HG02678 (cell line): ENCODE measurements around the gene SERPINA12.

Experiments
- ATAC-seq: cut with Tn5 transposase; IDR thresholded peaks from one replicate; pipeline ENCODE4 v1.9.1; 2021; ENCODE audit warnings: mild to moderate bottlenecking, moderate library complexity; ENCODE audit not compliant: unreplicated experiment

Gene SERPINA12

DNA sequence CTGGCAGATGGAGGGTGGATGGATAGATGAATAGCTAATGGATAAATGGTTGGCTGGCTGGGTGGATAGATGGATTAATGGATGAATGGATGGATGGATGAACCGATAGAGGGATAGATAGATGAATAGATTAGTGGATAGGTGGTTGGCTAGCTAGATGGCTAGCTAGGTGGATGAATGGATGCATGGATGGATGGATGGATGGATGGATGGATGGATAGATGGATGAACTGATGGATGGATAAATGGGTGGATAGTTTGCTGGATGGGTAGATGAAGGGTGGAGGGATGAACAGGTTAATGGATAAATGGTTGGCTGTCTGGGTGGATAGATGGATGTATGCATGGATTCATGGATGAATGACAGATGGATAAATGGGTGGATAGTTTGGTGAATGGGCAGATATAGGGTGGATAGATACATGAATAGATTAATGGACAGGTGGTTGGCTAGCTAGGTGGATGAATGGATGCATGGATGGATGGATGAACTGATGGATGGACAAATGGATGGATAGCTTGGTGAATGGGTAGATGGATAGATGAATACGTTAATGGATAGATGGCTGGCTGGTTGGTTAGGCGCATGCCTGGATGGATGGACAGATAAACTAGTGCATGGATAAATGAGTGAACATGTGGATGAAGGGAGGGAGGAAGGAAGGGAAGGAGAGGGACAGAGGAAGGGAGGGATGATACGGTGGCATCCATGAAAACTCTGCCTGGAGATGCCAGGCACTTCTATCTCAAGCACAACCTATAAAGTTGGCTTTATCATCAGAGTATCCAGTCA is 41.3 kb downstream of the SERPINA12 start:
- no peak for ATAC-seq

DNA sequence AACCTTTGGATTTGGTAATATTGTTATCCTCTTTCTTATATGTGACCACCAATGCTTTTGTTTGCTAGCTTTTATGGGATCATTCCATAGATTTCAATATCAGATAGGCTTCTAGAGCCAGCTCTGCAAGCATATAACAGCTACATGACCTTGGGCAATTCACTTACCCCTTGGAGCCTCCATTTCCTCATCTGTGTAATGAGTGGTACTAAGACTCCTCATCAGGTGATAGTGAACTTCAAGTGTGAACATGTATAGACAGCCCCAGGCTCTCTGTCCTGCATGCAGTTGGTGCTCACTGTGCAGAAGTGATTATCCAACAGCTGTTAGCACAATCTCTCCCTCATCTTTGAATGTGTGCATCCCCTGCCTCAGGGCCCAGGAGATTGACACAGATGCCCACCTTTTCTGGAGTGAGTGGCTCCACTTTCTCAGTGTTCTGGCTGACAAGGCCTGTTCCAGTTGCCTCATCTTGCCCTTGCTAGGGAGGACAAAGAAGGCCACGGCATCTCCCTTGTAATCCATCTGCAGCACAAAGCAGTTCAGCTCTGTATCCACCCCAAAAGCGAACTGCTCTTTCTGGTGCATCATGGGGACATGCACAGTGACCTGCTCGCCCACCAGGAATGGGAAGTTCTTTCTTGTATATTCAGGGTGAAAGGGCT is 42.4 kb downstream of the SERPINA12 start:
- ATAC-seq: no peak

DNA sequence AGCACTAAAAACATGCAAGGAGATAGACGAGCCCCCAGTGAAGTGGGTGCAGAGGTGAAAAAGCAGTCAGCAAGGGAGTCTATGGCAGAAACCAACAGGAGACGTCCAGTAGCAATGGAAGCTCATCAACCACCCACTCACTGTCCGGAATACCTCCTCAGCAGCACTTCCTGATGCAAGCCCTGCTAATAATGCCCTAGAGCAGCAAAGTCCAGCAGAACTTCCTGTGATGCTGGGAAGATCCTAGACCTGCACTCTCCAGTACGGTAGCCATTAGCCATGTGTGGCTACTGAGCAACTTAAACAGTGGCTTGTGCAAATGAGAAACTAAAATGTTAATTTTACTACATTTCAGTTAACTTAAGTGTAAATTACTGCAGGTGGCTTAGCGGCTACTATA is 44.2 kb downstream of the SERPINA12 start:
- ATAC-seq: no peak

DNA sequence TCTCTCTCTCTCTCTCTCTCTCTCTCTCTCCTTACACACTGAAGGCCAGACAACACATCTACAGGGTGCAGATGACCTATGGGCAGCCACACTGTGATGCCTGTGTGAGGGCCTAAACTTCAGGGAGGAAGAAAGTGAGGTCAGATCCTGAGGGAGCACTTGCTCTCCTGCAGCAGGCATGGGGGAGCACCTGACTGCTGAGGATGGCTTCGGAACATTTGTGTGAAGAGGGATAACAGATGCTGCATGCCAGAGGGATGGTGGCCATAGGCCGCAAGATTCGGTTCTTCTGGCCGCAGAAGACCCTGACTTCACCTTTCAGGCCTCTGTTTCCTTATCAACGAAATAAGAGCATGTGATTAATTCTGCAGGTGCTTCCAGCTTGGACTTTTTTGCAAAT is 45.0 kb downstream of the SERPINA12 start:
- no peak for ATAC-seq

DNA sequence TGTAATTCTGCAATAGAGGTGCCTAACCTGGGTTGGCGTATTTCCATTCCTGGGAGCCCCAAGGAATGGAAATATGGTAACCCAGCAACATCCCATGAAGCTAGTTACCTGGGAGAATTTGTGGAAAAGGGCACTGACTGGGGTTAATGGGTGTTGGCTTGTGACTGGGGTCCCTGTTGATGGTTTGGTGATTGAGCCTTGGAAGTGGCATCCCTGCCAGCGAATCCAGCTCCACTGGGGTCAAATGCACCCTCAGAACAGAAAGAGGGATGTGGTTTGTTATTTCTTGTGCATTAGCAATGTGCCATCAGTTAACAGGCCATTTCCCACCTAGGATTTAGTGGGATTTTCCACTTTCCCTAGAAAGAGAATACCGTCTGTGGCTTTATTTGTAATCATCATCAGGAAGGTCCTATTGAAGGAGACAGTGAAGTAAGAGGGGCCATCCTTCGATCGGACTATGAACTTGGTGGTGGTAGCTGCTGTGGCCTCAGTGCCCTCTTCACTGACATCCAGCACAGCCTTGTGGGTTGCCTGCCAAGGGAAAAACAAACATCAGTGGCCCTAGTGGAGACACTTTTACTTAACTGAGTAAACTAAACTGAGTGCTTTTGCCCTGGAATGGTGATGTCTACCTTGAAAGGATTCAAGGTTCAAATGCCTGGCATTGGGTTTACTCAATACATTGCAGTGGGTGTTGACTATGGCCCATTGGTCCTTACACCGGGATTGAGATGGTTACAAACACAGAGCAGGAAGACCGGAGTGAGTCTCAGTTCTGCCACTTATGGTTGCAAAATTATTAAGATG is 46.3 kb downstream of the SERPINA12 start:
- no peak for ATAC-seq

DNA sequence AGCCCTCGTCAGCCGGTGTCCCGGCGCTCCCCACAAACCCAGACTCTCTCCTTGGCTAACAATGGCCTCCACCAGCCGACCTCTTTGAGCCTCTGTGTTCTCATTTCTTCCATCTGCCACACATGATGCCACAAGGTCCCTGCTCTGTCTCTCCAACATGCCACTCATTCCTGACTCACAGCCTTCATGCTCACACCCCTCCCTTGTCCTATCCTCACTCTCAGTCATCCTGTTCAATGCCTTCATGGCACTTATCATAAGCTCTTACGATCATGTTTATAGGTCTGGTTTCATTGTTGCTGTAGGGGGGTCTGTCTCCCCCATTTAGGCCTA is 47.1 kb downstream of the SERPINA12 start:
- no peak for ATAC-seq

DNA sequence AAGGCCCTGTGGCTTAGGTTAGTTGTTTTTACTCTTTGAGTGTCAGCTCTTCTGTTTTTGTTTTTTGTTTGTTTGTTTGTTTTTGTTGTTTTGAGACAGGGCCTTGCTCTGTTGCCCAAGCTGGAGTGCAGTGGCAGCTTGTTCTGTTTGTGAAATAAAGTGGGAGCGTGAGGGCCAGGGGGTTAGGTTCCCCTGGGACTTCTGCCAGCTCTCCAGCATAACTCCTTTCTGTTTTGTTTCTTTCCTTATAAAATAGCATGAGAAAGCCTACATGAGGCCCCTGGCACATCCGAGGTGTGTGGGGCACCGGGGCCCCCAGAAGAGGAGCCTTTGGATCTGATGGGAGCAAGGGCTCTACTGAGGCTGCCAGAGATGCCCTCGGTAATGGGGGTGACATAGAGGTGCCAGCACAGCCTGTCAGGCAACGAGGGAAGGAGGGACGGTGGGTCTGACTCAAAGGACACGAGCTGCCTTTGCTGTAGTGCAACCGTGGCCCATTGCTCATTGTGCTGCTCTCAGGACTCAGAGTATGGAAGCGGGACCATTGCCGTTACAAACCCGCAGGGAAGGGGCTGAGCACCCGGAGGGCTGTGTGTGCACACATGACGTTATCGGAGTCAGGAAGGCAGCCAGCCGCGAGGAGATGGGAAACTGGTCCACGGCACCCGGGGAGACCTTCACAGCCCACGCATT is 47.6 kb downstream of the SERPINA12 start:
- ATAC-seq: no peak

DNA sequence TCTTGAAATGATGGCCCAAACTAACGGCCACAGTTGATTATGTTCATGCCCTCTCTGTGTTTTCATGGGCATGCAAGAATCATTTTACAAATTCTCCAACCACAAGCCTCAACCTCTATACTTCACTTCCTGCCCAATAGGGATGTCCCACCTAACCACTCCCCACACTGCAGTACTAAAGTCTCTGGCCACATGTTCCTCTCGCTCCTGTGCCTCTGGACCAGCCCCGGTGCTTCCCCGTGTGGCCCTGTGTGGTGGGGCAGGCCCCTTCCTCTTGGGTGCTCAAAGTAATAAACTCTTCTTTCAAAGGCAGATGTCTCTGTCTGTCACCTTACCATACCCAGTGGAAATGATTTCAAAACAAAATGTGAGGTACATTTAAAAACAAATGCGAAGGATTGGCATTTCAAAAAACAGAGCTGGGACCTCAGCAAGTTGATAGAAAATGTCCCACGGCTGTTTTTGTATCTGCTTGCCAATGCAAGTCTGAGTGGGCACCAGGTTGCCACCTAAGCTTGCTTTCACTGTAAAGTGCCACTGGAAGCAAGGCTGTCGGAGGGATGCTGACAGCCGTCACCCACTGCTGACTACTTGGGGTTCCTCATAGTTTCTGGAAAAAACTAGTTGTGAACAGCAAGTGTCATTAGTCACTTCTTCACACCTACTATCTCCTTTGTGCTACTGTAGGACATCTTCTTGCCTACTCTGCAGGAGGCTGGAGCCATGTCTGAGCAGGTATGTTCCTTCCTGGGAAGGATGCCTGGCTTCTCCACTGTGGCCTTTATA is 48.4 kb downstream of the SERPINA12 start:
- ATAC-seq: peak; percentile 53

DNA sequence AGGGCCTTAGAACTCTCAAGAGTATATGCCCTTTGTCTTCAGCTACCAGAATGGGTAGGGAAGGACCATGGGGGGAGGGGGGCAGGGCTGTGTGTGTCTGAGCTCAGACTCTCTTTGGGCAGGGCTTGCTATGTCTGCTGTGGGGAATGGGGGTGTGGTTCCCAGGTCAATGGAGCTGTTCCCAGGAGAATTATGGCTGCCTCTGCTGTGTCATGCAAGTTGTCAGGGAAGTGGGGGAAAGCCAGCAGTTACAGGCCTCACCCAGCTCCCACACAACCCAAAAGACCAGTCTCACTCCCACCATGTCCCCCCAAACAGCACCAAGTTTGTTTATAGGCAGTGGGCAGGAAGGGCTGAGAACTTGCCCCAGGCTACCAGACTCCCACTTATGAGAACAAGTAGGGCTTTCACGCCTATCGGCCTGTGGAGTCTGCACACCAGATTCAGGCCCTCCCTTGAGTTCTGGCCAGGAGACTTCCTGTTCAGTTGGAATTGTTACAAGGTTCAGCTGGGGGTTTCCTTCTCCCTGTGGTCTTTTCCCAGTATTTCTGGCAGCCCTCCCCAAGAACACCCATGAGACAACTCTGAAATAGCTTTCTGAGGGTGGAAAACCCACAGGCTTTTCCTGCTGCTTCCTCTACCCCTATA is 50.6 kb downstream of the SERPINA12 start:
- no peak for ATAC-seq

DNA sequence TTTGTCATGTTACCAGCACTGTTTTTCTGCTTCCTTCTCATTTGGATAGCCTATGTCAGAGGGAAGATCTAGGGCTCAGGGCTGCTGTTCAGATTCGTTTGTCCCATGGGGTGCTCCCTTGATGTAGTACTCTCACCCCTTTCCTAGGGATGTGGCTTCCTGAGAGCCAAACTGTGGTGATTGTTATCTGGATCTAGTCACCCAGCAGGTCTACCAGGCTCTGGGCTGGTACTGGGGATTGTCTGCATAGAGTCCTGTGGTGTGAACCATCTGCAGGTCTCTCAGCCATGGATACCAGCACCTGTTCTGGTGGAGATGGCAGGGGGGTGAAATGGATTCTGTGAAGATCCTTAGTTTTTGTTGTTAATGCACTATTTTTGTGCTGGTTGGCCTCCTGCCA is 51.2 kb downstream of the SERPINA12 start:
- ATAC-seq: no peak

DNA sequence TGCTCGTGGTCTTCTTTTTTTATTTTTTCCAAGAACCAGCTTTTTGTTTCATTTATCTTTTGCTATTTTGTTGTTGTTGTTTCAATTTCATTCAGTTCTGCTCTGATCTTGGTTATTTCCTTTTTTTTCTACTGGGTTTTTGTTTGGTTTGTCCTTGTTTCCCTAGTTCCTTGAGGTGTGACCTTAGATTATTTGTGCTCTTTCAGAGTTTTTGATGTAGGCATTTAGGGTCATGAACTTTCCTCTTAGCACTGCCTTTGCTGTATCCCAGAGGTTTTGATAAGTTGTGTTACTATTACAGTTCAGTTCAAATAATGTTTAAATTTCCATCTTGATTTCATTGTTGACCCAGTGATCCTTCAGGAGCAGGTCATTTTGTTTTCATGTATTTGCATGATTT is 53.3 kb downstream of the SERPINA12 start:
- ATAC-seq: no peak

DNA sequence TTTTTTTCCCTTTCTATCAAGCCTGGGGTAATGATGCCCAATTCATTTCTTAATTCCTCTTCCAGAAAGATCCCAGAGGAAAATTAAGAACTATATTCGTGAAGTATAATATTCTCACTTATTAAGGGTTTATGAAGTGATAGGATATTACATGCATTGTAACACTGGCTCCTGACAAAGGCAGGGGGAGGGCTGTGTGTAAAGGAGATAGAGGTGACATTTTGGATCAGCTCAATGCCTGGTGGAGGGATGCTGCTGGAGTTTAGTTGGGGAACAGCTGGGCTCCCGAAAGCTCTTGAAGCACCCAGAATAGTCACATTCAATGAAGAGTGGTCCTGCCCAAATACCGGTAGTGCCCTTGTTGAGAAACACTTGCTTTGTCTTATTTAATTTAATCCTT is 57.4 kb downstream of the SERPINA12 start:
- no peak for ATAC-seq

DNA sequence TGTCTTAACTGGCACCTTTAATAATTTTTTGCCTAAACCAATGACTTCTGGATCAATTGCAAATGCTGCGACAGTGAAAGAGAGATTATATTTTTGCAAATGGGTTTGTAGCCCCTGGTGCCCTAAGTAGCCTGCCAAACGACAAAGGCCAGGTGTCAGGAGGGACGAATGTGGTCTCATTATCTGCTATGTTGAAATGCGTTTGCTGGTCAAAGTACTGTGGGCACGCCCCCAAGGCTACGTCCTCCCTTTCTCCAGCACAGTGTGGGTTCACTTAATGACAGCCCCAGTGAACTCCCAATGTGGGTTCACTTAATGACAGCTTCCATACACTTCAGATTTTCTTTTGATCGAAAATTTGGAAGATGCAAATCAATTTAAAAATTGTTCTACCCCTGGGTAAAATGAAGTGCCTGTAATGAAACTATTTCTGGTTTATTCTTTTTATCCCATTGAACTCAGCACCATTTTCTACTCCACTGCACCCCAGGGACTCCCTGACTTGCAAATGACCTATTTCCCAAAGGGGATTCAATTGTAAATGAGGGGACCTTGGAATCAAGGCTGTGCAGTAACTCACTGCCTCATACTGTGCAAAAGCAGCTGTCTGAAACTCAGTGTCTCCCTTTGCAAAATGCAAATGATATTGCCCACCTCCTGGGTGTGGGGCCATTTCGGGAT is 58.0 kb downstream of the SERPINA12 start:
- ATAC-seq: no peak

DNA sequence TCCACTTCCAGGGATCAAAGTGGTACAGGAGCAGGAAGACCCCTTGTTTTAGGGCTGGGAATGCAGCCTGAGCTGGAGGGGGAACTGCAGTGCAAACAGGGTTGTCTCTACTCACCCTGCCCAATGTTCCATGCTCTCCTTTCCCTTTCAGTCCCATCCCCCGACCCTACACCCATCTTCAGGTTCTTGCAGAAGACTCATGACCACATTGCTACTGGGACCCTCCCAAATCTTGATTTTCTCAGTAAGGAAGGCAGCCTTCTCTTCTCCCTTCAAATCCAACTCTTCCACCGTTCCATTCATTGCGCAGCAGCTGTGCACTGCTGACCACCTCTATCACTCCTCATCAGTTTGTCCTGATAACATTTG is 58.6 kb downstream of the SERPINA12 start:
- no peak for ATAC-seq

DNA sequence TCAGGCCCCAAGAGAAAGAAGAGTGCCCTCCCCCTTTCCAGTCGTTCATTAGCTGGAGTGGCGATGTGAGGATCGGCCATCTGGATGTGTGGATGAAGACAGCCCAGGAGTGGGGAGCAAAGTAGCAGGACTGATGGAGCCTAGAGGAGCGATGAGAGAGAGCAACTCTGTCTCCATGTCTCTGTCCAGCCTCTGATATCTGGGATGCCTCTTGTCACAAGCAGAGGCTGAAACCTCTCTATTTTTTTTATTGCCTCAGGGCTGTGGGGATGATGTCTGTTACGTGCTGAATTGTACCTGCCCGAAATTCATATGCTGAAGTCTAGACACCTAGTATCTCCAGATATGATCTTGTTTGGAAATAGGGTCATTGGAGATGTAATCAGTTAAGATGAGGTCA is 59.3 kb downstream of the SERPINA12 start:
- ATAC-seq: no peak

DNA sequence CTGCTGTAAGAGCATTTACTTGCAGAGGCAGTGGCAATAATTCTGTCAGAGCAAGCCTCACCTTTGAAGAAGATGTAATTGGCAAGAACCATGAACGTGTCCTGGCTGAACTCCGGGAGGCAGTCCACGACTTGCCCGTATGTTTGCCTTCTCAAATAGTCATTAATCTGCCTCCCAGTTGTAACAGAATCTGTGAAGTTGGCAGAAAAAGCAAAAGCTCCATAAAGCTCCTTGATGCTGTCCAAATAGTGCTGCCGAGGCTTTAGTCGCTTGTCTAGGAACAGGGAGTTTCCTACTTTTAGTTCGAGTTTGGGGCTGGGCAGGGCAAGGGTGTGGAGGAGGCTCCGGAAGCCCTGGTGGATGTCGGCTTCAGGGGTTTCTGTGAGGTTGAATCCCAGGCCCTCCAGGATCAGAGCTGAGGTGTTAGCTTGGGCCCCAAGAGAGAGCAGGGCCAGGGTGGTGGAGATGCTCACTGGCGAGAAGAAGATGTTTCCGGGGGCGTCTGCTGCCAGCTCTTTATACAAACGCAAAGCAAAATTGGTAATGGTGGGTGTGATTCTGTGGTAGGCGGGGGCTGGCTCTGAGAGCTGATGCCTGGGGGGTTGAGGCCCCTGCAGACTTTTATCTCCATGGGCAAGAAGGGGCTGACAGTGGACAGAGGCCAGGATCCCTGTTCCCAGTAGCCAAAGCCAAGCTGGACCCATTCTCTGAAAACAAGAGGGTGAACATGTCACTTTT is 61.0 kb downstream of the SERPINA12 start:
- no peak for ATAC-seq

DNA sequence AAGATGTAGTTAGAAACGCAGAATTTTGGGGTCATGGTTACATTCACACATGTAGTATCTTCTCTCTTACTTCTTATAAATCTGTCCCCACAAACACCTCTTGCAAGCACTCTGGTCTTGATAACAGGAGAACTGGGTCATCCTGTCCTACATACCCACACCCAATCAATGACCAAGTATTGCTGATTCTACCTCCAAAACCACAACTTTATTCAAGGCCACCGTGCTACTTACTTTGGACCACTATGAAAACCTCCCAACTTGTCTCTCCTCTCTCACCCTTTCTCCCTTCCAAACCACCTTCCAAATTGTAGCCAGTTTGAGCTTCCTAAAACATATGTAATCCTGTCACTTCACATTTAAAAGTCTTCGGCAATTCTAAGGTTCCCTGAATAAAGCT is 62.1 kb downstream of the SERPINA12 start:
- no peak for ATAC-seq

DNA sequence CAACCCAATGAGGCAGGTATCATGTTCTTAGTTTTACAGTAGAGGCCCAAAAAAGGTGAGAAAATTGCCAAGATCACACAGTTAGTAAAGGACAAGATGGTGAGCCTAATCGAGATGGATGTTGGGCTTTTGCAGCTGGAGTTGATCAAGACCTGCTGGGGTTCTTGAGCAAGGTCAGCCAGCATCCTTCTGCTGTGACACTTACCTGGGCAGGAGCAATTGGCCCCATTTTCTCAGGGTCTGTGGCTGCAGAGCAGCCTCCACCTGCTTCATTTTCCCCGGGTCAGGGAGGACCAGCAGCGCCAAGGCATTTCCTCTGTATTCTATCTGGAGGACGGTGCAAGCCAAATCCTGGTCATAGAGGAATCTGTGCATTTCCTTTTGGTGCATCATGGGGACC is 63.1 kb downstream of the SERPINA12 start:
- no peak for ATAC-seq

DNA sequence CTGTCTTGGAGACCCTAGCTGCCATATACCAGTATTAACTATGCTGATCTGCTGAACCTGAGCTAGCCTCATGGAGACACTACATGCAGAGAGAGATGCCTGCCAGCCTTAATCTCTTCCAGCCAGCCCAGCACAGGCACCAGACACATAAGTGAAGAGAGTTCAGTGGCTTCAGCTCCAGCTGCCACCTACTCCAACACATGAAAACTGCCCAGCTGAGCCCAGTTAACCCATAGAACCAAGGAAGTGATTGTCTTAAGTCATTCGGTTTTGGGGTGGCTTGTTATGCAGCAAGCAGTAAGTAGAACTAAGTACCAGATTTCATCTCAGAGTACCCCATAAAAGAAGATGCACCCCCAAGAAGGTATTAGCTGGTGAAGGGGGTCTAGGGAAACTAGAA is 64.3 kb downstream of the SERPINA12 start:
- no peak for ATAC-seq
